HG03460 (cell line): ENCODE measurements around the gene SQOR.
"Not testable (repeated sequence)": the region's sequence is repeated elsewhere in the genome, so short reads cannot be mapped to it uniquely, and the experiment has no call there.

Source experiments
- ATAC-seq: cut with Tn5 transposase; IDR thresholded peaks from one replicate; pipeline ENCODE4 v1.9.1; 2021; ENCODE audit not compliant: unreplicated experiment

Gene SQOR

GRCh38 chr15:45630917-45631691 is 3.7 kb upstream of the SQOR start:
- ATAC-seq = no peak

GRCh38 chr15:45631776-45632175 is 3.1 kb upstream of the SQOR start:
- ATAC-seq = no peak

GRCh38 chr15:45635191-45635638 is 386 bp downstream of the SQOR start:
- peak; percentile 51 for ATAC-seq

GRCh38 chr15:45635763-45636292 is 999 bp downstream of the SQOR start:
- ATAC-seq = peak; percentile 0

- no peak for ATAC-seq
Observed at GRCh38 chr15:45637141-45637540, 2.3 kb downstream of the SQOR start.

GRCh38 chr15:45637552-45638033 is 2.8 kb downstream of the SQOR start:
- peak; percentile 42 for ATAC-seq

- ATAC-seq = no peak
Observed at GRCh38 chr15:45640616-45641015, 5.8 kb downstream of the SQOR start.

- ATAC-seq = no peak
Observed at GRCh38 chr15:45641374-45641781, 6.5 kb downstream of the SQOR start.

- ATAC-seq = no peak
Observed at GRCh38 chr15:45641999-45642932, 7.4 kb downstream of the SQOR start.

GRCh38 chr15:45644437-45644836 is 9.6 kb downstream of the SQOR start:
- no peak for ATAC-seq

- no peak for ATAC-seq
Observed at GRCh38 chr15:45645026-45645980, 10.5 kb downstream of the SQOR start.

- ATAC-seq = no peak
Observed at GRCh38 chr15:45646220-45646619, 11.4 kb downstream of the SQOR start.

- ATAC-seq = no peak
Observed at GRCh38 chr15:45647828-45648227, 13.0 kb downstream of the SQOR start.

- ATAC-seq = no peak
Observed at GRCh38 chr15:45648521-45649200, 13.8 kb downstream of the SQOR start.

GRCh38 chr15:45650007-45650406 is 15.2 kb downstream of the SQOR start:
- not testable (repeated sequence) for ATAC-seq

GRCh38 chr15:45650889-45651525 is 16.2 kb downstream of the SQOR start:
- ATAC-seq = no peak

GRCh38 chr15:45653702-45654424 is 19.0 kb downstream of the SQOR start:
- ATAC-seq = no peak

GRCh38 chr15:45654749-45655148 is 19.9 kb downstream of the SQOR start:
- ATAC-seq = no peak

- ATAC-seq = no peak
Observed at GRCh38 chr15:45657254-45657653, 22.4 kb downstream of the SQOR start.
